Neural cell (in vitro differentiated cells): Measurements from ENCODE around the gene OR10D3.

Experiments
- RAD21 ChIP-seq: fragments of 450-650 bp; conservative IDR thresholded peaks from 2 replicates; pipeline ENCODE4 v1.6.1; 2014; ENCODE audit warnings: antibody characterized with exemption, mild to moderate bottlenecking, moderate library complexity
- TF ChIP-seq, protein P1 (sequence below): fragments of 450-650 bp; IDR thresholded peaks from 2 replicates; pipeline ENCODE4 v1.5.1; 2014; ENCODE audit warnings: antibody characterized with exemption, mild to moderate bottlenecking, moderate library complexity; ENCODE audit not compliant: poor library complexity, severe bottlenecking

DNA sequence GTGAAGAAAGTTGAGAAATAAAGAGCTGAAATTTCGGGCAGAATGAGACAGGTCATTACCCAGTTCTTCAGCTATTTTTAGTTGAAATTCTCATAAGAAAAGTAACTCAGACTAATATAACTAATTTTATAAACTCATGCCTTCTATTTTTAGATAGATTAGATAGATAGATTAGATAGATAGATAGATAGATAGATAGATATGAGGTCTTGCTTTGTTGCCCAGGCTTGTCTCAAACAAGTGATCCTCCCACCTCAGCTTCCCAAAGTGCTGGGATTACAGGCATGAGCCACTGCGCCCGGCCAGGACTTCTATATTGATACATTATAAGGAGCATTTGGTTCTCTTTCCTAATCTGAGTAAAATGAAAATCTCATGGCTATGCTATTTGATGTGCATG lies 30.9 kb downstream of the OR10D3 start:
- TF ChIP-seq, protein P1, sequence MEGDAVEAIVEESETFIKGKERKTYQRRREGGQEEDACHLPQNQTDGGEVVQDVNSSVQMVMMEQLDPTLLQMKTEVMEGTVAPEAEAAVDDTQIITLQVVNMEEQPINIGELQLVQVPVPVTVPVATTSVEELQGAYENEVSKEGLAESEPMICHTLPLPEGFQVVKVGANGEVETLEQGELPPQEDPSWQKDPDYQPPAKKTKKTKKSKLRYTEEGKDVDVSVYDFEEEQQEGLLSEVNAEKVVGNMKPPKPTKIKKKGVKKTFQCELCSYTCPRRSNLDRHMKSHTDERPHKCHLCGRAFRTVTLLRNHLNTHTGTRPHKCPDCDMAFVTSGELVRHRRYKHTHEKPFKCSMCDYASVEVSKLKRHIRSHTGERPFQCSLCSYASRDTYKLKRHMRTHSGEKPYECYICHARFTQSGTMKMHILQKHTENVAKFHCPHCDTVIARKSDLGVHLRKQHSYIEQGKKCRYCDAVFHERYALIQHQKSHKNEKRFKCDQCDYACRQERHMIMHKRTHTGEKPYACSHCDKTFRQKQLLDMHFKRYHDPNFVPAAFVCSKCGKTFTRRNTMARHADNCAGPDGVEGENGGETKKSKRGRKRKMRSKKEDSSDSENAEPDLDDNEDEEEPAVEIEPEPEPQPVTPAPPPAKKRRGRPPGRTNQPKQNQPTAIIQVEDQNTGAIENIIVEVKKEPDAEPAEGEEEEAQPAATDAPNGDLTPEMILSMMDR: no peak
- TF ChIP-seq RAD21: no peak
